Measurements from ENCODE around the gene CES5A. TPM values are rescaled to one million over a fixed set of nuclear protein-coding genes. Genes with fewer than 3 reads are reported as not detected.

The CES5A gene
- total and polyA plus RNA-seq, 4 donors: 0.11 to 0.95 (median 0.41) TPM

GRCh38 chr16:55909876-55910275 lies 34.7 kb upstream of the CES5A start:
- Histone ChIP-seq H3K27ac (ENCODE audit: low read depth, low read length) (no peak overlapping the region), H3K4me3 (ENCODE audit: low read depth, low read length) (no peak overlapping the region), H3K27me3 (ENCODE audit: control insufficient read depth, insufficient read depth, low read length) (no peaks in the 10 kb centered on the region), H3K9me3 (ENCODE audit: control insufficient read depth, insufficient read depth, low read length) (no peaks in the 10 kb centered on the region), H3K4me1 (ENCODE audit: control insufficient read depth, insufficient read depth, low read length) (peaks cover 23% of the 10 kb centered on the region), H3K36me3 (ENCODE audit: control insufficient read depth, insufficient read depth, low read length) (no peaks in the 10 kb centered on the region)
- no peak for DNase-seq (ENCODE audit: low read depth in 4 of 6, low spot score in 6 of 6)
- WGBS (ENCODE audit: insufficient coverage): 100% methylated on average over 2 of the region's 2 CpGs

- DNase-seq (ENCODE audit: low read depth in 4 of 6, low spot score in 6 of 6): no peak
- Histone ChIP-seq H3K4me1 (ENCODE audit: control insufficient read depth, insufficient read depth, low read length) (peaks cover 14% of the 10 kb centered on the region), H3K27me3 (ENCODE audit: control insufficient read depth, insufficient read depth, low read length) (no peaks in the 10 kb centered on the region), H3K36me3 (ENCODE audit: control insufficient read depth, insufficient read depth, low read length) (no peaks in the 10 kb centered on the region), H3K27ac (ENCODE audit: low read depth, low read length) (no peak overlapping the region), H3K9me3 (ENCODE audit: control insufficient read depth, insufficient read depth, low read length) (no peaks in the 10 kb centered on the region), H3K4me3 (ENCODE audit: low read depth, low read length) (no peak overlapping the region)
- 84% methylated on average over 3 of the region's 4 CpGs for WGBS (ENCODE audit: insufficient coverage)
Observed at GRCh38 chr16:55908641-55909040, 33.5 kb upstream of the CES5A start.

- WGBS (ENCODE audit: insufficient coverage): no CpG with 5 or more reads among the region's 3 CpGs
- Histone ChIP-seq H3K36me3 (ENCODE audit: control insufficient read depth, insufficient read depth, low read length) (no peaks in the 10 kb centered on the region), H3K27ac (ENCODE audit: low read depth, low read length) (no peak overlapping the region), H3K4me3 (ENCODE audit: low read depth, low read length) (no peak overlapping the region), H3K9me3 (ENCODE audit: control insufficient read depth, insufficient read depth, low read length) (no peaks in the 10 kb centered on the region), H3K4me1 (ENCODE audit: control insufficient read depth, insufficient read depth, low read length) (peaks cover 11% of the 10 kb centered on the region), H3K27me3 (ENCODE audit: control insufficient read depth, insufficient read depth, low read length) (no peaks in the 10 kb centered on the region)
- DNase-seq (ENCODE audit: low read depth in 4 of 6, low spot score in 6 of 6): no peak
Observed at GRCh38 chr16:55907661-55908060, 32.5 kb upstream of the CES5A start.

GRCh38 chr16:55906123-55906522 lies 30.9 kb upstream of the CES5A start:
- H3K4me1 ChIP-seq (ENCODE audit: control insufficient read depth, insufficient read depth, low read length): peaks cover 10% of the 10 kb centered on the region
- H3K27me3 ChIP-seq (ENCODE audit: control insufficient read depth, insufficient read depth, low read length): no peaks in the 10 kb centered on the region
- no peaks in the 10 kb centered on the region for H3K36me3 ChIP-seq (ENCODE audit: control insufficient read depth, insufficient read depth, low read length)
- peak in 2 of 6 donors; percentile 15 to 60 for DNase-seq (ENCODE audit: low read depth in 4 of 6, low spot score in 6 of 6)
- H3K27ac ChIP-seq (ENCODE audit: low read depth, low read length): no peak overlapping the region
- no peak overlapping the region for H3K4me3 ChIP-seq (ENCODE audit: low read depth, low read length)
- no peaks in the 10 kb centered on the region for H3K9me3 ChIP-seq (ENCODE audit: control insufficient read depth, insufficient read depth, low read length)
- 67% methylated on average over 2 of the region's 6 CpGs for WGBS (ENCODE audit: insufficient coverage)

DNA sequence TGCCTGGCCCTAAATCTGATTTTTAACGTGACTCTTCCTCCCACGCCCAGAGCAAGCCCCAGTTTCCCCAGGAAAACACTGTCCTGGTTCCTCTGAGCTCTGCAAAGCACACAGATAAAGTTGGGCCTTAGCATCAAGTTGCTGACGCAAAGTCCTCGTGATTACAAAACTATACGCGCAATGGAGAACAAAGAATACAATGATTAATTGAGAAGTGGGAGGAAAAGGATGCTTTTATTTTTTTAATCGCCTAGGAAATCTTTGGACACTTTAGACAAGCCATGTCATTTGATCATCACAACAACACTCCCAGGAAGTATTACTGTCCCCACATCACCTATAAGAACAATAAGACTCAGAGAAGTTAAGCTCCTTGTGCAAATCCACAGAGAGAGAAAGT lies 30.5 kb upstream of the CES5A start:
- H3K9me3 ChIP-seq (ENCODE audit: control insufficient read depth, insufficient read depth, low read length): no peaks in the 10 kb centered on the region
- DNase-seq (ENCODE audit: low read depth in 4 of 6, low spot score in 6 of 6): no peak
- 84% methylated on average over 2 of the region's 7 CpGs for WGBS (ENCODE audit: insufficient coverage)
- H3K4me1 ChIP-seq (ENCODE audit: control insufficient read depth, insufficient read depth, low read length): peaks cover 11% of the 10 kb centered on the region
- no peak overlapping the region for H3K4me3 ChIP-seq (ENCODE audit: low read depth, low read length)
- no peaks in the 10 kb centered on the region for H3K27me3 ChIP-seq (ENCODE audit: control insufficient read depth, insufficient read depth, low read length)
- no peak overlapping the region for H3K27ac ChIP-seq (ENCODE audit: low read depth, low read length)
- H3K36me3 ChIP-seq (ENCODE audit: control insufficient read depth, insufficient read depth, low read length): no peaks in the 10 kb centered on the region

DNA sequence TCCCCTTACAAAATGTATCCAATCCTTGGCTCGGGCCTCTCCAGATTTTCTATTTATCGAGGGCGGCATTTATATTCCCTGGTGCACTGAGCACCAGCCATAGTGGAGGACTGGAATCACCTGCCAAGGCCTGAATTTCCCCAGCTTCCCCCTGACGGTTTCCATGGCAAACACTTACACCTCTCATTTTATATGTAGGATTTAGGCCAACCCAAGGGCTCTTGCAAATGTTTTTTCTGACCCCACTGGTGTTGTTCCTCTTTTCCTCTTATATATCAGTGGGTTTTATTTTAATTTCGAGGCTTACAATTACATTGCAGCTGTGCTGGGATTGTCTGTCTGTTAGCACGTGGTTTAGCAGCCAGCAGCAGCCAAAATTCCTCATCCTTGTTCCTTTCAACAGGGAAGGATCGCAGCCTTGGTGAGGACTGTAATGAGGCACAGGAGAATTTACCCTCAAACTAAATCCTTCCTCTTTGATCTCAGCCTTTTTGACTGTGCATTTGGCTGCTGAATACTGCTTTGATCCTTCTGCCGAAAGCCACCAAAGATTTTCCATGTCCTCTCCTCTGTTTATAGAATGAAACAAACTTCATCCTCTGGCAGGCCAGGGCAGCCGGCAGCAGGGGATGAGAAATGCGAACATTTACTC lies 26.5 kb upstream of the CES5A start:
- 3% methylated on average over 6 of the region's 10 CpGs for WGBS (ENCODE audit: insufficient coverage)
- H3K4me3 ChIP-seq (ENCODE audit: low read depth, low read length): no peak overlapping the region
- H3K4me1 ChIP-seq (ENCODE audit: control insufficient read depth, insufficient read depth, low read length): peaks cover 14% of the 10 kb centered on the region
- no peaks in the 10 kb centered on the region for H3K27me3 ChIP-seq (ENCODE audit: control insufficient read depth, insufficient read depth, low read length)
- H3K27ac ChIP-seq (ENCODE audit: low read depth, low read length): no peak overlapping the region
- no peaks in the 10 kb centered on the region for H3K9me3 ChIP-seq (ENCODE audit: control insufficient read depth, insufficient read depth, low read length)
- peak in 2 of 6 donors; percentile 77 to 85 for DNase-seq (ENCODE audit: low read depth in 4 of 6, low spot score in 6 of 6)
- H3K36me3 ChIP-seq (ENCODE audit: control insufficient read depth, insufficient read depth, low read length): no peaks in the 10 kb centered on the region

DNA sequence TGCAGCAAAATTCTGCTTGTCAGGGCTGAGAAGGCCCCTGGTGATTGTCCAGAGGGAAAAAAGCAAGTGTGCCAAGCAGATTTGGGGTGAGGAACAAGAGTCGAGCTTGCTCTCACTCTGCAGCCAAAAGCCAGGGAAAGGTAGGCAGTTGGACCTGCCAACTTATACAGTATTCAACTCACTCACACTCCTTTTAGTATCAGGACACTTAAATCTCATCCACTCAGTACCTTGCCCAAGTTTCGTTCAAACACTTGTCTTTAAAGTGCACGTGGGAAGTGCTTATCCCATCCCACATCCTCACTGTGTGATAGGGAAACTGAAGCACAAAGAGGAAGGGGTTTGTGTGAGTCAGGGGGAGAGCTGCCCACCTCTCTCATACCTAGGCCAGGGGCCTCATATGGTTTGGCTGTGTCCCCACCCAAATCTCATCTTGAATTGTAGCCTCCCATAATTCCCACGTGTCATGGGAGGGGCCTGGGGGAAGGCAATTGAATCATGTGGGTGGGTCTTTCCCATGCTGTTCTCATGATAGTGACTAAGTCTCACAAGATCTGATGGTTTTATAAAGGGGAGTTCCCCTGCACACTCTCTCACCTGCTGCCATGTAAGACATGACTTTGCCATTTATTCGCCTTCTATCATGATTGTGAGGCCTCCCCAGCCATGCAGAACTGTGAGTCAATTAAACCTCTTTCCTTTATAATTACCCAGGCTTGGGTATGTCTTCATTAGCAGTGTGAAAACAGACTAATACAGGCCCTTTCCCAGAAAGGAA lies 25.6 kb upstream of the CES5A start:
- no CpG with 5 or more reads among the region's 5 CpGs for WGBS (ENCODE audit: insufficient coverage)
- no peak overlapping the region for H3K27ac ChIP-seq (ENCODE audit: low read depth, low read length)

GRCh38 chr16:55899857-55900256 lies 24.7 kb upstream of the CES5A start:
- Histone ChIP-seq H3K27ac (ENCODE audit: low read depth, low read length) (no peak overlapping the region), H3K4me1 (ENCODE audit: control insufficient read depth, insufficient read depth, low read length) (peaks cover 14% of the 10 kb centered on the region), H3K4me3 (ENCODE audit: low read depth, low read length) (no peak overlapping the region), H3K9me3 (ENCODE audit: control insufficient read depth, insufficient read depth, low read length) (no peaks in the 10 kb centered on the region), H3K36me3 (ENCODE audit: control insufficient read depth, insufficient read depth, low read length) (no peaks in the 10 kb centered on the region), H3K27me3 (ENCODE audit: control insufficient read depth, insufficient read depth, low read length) (no peaks in the 10 kb centered on the region)
- WGBS (ENCODE audit: insufficient coverage): 33% methylated on average over 2 of the region's 3 CpGs
- no peak for DNase-seq (ENCODE audit: low read depth in 4 of 6, low spot score in 6 of 6)

More for the DNA sequence above, 25.6 kb upstream of the CES5A start:
- H3K4me3 ChIP-seq (ENCODE audit: low read depth, low read length): no peak overlapping the region
- no peaks in the 10 kb centered on the region for H3K36me3 ChIP-seq (ENCODE audit: control insufficient read depth, insufficient read depth, low read length)
- H3K27me3 ChIP-seq (ENCODE audit: control insufficient read depth, insufficient read depth, low read length): no peaks in the 10 kb centered on the region
- peaks cover 14% of the 10 kb centered on the region for H3K4me1 ChIP-seq (ENCODE audit: control insufficient read depth, insufficient read depth, low read length)
- DNase-seq (ENCODE audit: low read depth in 4 of 6, low spot score in 6 of 6): peak in 1 of 6 donors; percentile 2
- no peaks in the 10 kb centered on the region for H3K9me3 ChIP-seq (ENCODE audit: control insufficient read depth, insufficient read depth, low read length)

- no peak overlapping the region for H3K27ac ChIP-seq (ENCODE audit: low read depth, low read length)
- no peaks in the 10 kb centered on the region for H3K36me3 ChIP-seq (ENCODE audit: control insufficient read depth, insufficient read depth, low read length)
- no peak for DNase-seq (ENCODE audit: low read depth in 4 of 6, low spot score in 6 of 6)
- H3K27me3 ChIP-seq (ENCODE audit: control insufficient read depth, insufficient read depth, low read length): no peaks in the 10 kb centered on the region
- H3K4me3 ChIP-seq (ENCODE audit: low read depth, low read length): no peak overlapping the region
- H3K9me3 ChIP-seq (ENCODE audit: control insufficient read depth, insufficient read depth, low read length): no peaks in the 10 kb centered on the region
- peaks cover 14% of the 10 kb centered on the region for H3K4me1 ChIP-seq (ENCODE audit: control insufficient read depth, insufficient read depth, low read length)
- 100% methylated on average over 1 of the region's 1 CpG for WGBS (ENCODE audit: insufficient coverage)
Observed at GRCh38 chr16:55898592-55898991, 23.4 kb upstream of the CES5A start.

DNA sequence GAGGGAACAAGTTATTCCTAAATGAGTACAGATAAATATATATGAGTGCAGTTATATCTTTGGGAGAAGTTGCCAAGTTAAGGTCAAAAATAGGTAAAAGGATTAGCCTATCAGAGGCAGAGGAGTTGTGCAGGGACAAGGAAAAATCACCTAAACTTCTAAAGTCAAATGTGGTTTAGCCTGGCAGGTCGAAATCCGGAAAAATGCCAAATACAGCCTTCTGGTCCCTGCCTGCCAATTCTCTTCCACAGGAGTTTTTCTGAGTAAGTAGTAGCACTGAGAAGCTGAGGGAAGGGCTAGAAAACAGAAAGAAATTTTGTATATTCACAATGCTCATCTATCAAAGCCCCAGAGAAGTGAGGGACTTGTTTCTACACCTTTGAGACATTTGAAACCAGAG lies 17.6 kb upstream of the CES5A start:
- Histone ChIP-seq H3K27me3 (ENCODE audit: control insufficient read depth, insufficient read depth, low read length) (no peaks in the 10 kb centered on the region), H3K36me3 (ENCODE audit: control insufficient read depth, insufficient read depth, low read length) (no peaks in the 10 kb centered on the region), H3K27ac (ENCODE audit: low read depth, low read length) (no peak overlapping the region), H3K4me1 (ENCODE audit: control insufficient read depth, insufficient read depth, low read length) (no peaks in the 10 kb centered on the region), H3K9me3 (ENCODE audit: control insufficient read depth, insufficient read depth, low read length) (no peaks in the 10 kb centered on the region), H3K4me3 (ENCODE audit: low read depth, low read length) (no peak overlapping the region)
- WGBS (ENCODE audit: insufficient coverage): no CpG with 5 or more reads among the region's 2 CpGs
- DNase-seq (ENCODE audit: low read depth in 4 of 6, low spot score in 6 of 6): no peak

All from spinal cord (tissue), 10 donors.